ENCODE results near the gene SLC36A3.

- TF ChIP-seq CTCF (IDR thresholded peaks at IDR 0.05; ENCODE audit: insufficient read depth, low read length) (no peak), POLR2AphosphoS5 (IDR thresholded peaks at IDR 0.05; ENCODE audit: low read depth) (no peak), GABPA (IDR thresholded peaks at IDR 0.05; ENCODE audit: low read depth) (no peak)
These were observed 8.4 kb downstream of the SLC36A3 start for GRCh38 chr5:151295138-151295537.

Data from HL-60 (cell line).